Dermis microvascular lymphatic vessel endothelial cell (primary cell): ENCODE data around the gene PSG4. TPM values are rescaled to one million over a fixed set of nuclear protein-coding genes. Genes with fewer than 3 reads are reported as not detected.
"Not testable (repeated sequence)": the region's sequence is repeated elsewhere in the genome, so short reads cannot be mapped to it uniquely, and the experiment has no call there.

Experiments
- DNase-seq, 2 donors: peaks; one replicate each; pipeline versions ENCODE4 v3.0.0 to v3.0.0-alpha.2; 2010; ENCODE audit warnings: low read depth in 2 of 2
- total RNA-seq: library from RNA; depleted of rRNA; stranded (reverse); fragments of >200 nt; gene quantifications from 2 replicates; pipeline ENCODE4 v1.2.1, GENCODE V29; 2014

The PSG4 gene
- total RNA-seq, 1 donor from 2014 or later = not detected

DNA sequence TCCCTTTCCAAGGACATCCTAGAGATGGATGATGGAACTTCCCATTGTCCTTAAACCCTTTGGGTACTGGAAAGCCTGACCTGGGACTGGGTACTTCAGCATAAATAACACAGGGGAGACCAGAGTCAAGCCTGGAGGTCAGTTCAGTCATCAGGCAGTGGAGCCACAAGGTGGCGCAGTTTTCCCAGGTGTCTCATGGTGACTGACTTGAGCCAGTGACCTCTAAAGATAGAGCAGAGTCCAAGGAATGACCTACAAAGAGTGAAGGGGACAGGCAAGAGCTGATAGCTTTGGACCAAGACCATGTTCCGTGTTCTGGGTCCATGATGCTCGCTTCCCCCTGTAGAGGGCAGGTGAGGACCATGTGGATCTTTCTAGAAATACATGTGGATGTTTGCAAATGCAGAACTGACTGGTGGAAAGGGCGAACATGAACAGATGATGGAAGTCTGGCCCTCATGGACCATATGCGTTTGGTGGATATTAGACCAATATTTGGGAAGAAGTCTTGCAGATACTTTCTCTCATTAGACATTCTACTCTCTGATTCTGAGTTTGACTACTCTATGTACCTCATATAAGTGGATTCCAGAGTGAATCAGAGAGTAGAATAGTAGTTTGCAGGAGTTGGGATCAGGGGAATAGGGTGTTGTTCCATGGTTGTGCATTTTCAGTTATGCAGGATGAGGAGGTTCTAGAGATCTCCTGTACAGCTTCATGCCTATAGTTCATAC, 6.6 kb downstream of the PSG4 start:
- DNase-seq = peak in 1 of 2 donors; percentile 25

DNA sequence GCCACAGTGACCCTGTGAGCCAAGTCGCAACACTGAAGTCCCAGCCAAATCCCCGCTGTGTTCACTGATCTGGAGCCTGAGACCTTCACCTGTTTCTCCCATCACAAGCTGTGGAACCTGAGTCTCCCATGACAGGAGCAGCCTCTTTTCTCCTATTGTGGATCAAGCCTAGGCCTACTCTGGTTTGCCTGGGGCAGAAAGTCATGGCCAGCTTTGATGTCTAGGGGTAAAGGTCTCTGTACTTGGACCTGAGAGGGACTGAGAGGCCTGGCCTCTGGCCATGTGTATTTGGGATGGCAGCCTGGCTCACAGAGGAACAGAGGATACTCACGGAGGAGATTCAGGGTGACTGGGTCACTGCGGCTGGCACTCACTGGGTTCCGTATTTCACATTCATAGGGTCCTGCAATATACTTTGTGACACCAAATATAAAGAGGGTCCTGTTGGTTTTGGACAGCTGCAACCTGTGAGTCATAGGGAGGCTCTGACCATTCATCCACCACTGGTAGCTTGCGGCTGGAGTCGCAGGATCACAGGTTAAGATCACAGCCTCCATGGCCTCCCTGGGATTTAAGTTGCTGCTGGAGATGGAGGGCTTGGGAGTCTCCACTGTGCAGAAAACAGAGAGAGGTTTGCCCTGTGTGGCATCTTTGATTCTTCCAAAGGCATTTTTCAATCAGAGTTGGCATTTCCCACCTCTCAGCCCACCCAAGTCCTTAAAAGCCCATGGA, 7.6 kb downstream of the PSG4 start:
- DNase-seq = not testable (repeated sequence)

DNA sequence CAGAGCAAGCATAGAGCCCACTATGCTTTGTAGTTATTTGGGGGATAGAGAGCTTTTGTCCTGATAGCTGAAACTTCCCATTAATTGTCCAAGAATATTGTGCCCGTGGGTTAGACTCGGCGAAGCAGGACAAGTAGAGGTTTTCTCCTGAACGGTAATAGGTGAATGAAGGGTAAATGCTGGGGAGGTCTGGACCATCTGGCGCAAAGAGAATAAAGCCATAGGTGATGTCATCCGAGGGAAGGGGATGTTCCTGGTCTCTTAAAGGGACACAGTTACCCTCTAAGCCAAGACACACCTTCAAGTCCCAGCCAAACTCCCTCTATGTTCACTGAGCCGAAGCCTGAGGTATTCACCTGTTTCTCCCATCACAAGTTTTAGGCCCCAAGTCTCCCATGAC, 11.0 kb downstream of the PSG4 start:
- DNase-seq = not testable (repeated sequence)

DNA sequence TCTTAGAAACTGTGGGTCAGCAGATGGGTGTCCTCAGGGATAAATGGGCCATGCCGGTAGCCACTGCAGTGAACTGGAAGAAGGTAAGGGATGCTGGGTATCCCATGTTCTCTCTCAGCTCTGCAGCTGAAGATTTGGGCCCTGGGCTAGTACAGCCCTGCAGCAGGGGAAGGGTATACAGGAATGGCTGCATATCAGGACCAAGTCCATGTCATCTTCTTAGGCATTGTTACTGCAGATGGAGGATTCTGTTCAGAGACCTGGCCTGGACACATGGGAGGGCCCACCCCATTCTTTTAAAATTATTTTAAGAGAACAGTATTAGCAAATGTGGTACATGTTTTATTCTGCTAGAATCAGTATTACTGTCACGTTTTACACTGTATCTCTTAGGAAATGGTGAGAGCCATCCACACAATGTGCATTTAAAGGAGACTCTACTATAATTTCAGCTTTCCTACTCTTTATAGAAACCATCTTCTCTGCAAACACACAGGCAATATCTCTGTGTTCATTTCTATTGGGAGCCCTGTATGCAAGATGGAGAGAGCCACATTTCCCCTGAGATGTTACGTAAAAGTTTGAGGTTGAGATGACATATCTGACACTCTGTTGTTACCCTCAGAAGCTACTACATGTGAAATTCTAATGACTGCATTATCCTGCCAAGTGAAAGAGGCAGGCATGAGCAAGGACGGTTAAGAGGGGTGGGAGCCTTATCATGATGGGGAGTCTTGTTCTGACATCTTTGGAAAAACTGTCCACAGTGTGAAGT, 12.9 kb downstream of the PSG4 start:
- not testable (repeated sequence) for DNase-seq

DNA sequence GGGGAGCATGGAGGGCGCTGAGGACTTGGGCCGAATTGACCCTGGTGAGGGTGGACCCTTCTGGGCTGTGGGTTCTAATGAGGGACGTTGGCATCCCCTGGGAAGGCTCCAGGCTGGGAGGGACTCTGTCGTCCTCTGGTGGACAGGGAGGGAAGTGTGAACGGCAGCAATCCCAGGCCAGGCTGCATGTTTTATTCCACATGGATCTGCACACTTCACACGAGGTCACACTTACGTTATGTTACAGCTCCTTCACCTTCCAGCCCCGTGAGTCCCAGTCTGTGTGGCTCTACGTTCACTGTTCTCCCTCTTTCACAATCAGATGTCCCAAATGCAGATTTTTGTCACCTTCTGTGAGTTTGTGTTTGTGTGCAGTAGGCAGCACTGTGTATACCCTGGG, 17.3 kb downstream of the PSG4 start:
- not testable (repeated sequence) for DNase-seq

DNA sequence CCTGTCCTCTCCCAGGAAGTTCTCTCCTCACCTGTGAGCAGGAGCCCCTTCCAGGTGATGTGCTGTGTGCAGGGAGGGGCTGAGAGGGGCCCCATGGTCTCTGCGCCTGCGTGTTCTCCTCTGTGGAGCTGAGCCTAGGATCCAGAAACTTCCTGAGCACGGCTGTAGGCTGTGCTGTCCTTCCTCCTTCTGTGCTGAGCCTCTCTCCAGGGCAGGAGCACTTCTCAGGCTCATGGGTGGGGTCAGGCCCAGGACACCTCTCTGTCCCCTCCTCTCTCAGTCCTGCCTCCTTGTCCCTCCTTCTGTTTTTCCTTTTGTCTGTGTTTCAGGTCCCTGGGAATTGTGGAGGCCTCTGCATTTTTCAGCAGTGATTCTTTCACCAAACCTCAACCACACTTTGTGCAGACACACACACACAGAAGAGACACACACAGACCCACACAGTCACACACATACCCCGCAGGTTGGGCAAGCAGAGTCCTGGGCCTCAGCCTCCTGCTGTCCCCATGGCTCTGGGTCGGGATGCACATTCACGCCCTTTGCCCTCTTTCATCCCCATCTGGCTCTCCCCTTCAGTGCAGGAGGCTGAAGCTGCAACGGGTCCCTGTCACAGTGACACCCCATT, 19.0 kb downstream of the PSG4 start, which contains the start of gene PSG5:
TSS of gene PSG5 (minus strand) at position 226 of the 625 bp plus-strand sequence. CDS start at position 95, 131 bp downstream.
- not testable (repeated sequence) for DNase-seq

DNA sequence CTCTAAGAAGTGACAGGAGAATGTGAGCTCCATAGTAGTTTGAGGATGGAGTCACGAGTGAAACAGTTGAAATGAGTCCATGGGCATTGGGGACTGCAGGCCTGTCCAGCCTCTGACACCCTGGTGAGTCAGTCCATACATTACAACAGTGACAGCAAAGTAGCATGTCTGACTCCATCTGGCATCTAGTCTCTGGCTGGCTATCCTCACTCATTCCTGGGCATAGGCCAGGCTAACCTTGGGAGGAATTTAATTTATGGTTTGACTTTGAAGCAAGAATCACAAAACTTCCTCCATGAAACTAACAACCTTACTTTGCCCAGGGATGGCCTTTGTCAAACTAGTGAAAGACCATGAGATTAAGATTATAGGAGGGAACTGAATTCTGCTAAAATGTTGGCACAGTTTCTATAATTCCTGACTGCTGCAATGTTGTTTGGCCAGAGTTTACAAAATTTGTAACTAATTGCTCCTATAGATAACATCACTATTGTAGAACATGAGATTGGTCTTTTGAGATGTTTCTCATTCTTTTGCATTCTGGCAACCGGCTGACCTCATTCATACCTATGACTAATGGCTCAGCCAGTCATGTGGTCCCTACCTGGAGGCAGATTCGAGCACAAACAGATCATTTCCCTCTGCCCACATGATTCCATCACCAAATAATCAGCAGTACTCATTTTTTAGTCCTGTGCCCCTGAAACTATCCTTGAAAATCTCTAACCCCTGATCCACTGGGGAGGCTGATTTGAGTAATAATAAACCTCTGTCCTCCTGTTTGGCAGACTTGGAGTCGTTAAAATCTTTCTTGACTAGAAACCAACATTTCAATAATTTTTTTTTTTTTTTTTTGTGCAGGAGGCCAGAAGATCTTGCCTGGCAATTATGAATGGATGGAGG, 23.3 kb downstream of the PSG4 start:
- DNase-seq = peak in 1 of 2 donors; percentile 29

DNA sequence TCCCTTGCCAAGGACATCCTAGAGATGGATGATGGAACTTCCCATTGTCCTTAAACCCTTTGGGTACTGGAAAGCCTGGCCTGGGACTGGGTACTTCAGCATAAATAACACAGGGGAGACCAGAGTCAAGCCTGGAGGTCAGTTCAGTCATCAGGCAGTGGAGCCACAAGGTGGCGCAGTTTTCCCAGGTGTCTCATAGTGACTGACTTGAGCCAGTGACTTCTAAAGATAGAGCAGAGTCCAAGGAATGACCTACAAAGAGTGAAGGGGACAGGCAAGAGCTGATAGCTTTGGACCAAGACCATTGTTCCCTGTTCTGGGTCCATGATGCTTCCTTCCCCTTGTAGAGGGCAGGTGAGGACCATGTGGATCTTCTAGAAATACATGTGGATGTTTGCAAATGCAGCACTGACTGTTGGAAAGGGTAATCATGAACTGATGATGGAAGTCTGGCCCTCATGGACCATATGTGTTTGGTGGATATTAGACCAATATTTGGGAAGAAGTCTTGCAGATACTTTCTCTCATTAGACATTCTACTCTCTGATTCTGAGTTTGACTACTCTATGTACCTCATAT, 25.8 kb downstream of the PSG4 start:
- DNase-seq = not testable (repeated sequence)

DNA sequence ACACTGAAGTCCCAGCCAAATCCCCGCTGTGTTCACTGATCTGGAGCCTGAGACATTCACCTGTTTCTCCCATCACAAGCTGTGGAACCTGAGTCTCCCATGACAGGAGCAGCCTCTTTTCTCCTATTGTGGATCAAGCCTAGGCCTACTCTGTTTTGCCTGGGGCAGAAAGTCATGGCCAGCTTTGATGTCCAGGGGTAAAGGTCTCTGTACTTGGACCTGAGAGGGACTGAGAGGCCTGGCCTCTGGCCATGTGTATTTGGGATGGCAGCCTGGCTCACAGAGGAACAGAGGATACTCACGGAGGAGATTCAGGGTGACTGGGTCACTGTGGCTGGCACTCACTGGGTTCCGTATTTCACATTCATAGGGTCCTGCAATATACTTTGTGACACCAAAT, 26.9 kb downstream of the PSG4 start:
- DNase-seq = not testable (repeated sequence)

DNA sequence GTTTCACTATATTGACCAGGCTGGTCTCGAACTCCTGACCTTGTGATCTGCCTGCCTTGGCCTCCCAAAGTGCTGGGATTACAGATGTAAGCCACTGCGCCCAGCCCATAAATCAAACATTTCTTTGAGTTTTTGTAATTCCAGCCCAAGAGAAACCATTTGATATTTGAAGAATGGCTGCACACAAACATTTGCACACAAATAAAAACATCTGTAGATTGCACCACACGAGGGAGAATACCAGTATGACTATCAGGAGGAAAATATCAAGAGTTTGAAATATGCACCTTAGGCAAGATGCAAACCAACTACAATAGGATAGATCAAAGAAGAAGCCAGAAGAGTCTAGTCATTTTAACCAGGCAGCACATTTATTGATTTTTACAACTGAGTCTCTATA, 39.5 kb downstream of the PSG4 start:
- not testable (repeated sequence) for DNase-seq

DNA sequence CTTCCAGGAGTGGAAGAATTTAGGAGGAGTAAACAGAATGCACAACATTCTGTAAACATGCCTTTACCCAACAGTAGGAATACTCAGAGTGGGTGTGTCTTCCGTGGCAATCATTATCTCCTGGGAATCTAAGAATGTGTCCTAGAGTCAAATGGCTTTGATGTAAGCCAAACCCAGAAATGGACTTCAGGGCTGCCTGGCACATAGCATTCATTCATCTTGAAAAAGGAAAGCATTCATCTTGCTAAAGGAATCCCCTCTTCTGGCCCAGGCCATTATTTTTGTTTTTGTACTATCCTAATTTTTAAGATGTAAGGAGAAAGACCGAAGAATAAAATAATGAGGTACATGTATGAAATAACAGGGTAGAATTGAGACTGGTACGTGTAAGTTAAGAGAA, 42.3 kb downstream of the PSG4 start:
- not testable (repeated sequence) for DNase-seq

DNA sequence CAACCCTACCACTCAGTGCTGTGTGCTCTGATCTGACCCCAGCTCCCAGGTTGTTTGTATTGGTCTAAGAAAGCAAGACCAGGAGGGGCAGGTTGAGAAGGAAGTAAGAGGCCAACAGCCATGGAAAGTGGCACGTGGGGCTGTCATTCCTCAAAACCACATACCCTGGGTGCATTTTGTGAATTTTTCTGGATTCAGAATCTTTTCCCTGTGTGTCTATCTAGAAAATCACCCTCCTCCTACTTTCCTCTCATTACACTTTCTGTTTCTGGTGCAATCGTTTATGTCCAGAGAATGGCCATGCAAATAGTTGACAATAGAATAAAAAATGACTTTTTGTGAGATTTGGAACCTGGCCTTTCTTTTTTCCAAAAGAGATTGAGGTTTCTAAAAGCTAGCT, 43.2 kb downstream of the PSG4 start:
- DNase-seq = not testable (repeated sequence)

DNA sequence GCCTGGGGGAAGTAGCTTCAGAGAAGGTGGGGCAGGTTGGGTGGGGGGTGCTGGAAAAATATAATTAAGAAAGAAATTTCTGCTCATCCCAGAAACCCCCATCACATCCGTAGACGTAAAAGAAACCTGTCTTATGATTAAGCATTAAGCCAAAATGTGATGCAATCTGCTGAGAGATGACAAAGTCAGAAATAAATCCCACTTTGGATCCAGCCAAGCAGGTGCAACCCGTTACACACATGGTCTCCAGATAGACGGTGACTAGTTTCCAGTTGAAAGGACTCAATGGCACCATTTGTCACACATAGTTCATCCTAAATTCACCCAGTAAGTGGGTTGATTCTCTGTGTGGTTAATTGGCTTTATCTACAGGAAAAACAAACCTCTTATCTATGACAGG, 53.2 kb downstream of the PSG4 start:
- DNase-seq = no peak

DNA sequence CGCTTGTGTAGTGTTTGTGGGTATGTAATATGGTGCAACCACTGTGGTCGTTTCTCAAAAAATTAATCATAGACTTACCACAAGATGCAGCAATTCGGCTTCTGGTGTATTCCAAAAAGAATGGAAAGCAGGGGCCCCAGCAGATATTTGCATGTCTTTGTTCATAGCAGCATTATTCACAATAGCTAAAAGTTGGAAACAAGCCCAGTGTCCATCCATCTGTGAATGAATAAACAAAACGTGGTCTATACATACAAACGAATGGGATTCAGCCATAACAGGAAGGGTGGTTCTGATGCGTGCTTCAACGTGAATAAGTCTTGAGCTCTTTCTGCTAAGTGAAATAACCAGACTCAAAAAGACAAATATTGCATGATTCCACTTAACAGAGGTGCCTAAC, 55.6 kb downstream of the PSG4 start:
- peak; percentile 22 to 82 for DNase-seq

DNA sequence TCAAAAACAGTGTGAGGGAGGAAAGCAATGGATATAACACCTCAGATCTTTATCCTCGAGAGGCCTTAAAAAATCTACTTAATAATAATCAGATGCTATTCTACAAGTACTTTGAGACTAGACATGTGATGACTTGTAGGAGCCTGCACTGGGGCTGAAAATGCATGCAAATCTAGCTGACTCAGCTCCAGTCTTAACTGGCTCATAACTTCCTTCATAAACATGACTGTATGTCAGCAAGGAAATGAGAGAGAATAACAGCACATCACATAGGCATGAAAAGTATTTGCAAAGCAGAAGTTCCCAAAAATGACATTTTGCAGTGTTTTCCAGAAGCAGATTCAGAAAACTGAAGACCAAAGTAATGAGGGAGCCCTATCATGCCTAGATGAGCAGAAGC, 57.2 kb downstream of the PSG4 start:
- DNase-seq = peak; percentile 30 to 69

Other genes with a start within 250 kb of the PSG4 start
- 0.13 TPM in 2 replicates for gene PSG11, start 179.2 kb downstream of the PSG4 start, total RNA-seq
- gene PSG2, start 122.9 kb downstream of the PSG4 start, total RNA-seq = not detected in 2 replicates
- not detected in 2 replicates for gene PSG5, start 19.1 kb downstream of the PSG4 start, total RNA-seq
- 0.13 TPM in 1 of 2 replicates, not detected in the other for gene PSG9, start 63.9 kb upstream of the PSG4 start, total RNA-seq
- 0.13 and 4.7 TPM in 2 replicates for gene CD177, start 148.0 kb upstream of the PSG4 start, total RNA-seq
- gene TEX101, start 209.3 kb upstream of the PSG4 start, total RNA-seq = not detected in 2 replicates